H9 (cell line): ENCODE measurements around the gene PGA3. TPM values are rescaled to one million over a fixed set of nuclear protein-coding genes. Genes with fewer than 3 reads are reported as not detected.
"Not testable (repeated sequence)": the region's sequence is repeated elsewhere in the genome, so short reads cannot be mapped to it uniquely, and the experiment has no call there.

Source experiments
- DNase-seq: peaks from one replicate; pipeline ENCODE4 v3.0.0-alpha.2; 2017
- H2AFZ ChIP-seq: one replicate; pipeline ENCODE4 v1.6.1; 2013; ENCODE audit warnings: mild to moderate bottlenecking, low read length, control low read depth, moderate library complexity
- H2AK5ac ChIP-seq: 2 replicates; pipeline ENCODE4 v1.6.1; 2013; ENCODE audit warnings: low read length, control low read depth, mixed read lengths; ENCODE audit not compliant: insufficient read length
- H2BK120ac ChIP-seq: one replicate; pipeline ENCODE4 v1.6.1; 2013; ENCODE audit warnings: low read depth, mild to moderate bottlenecking, low read length, control low read depth, inconsistent platforms; ENCODE audit not compliant: poor library complexity, severe bottlenecking
- H2BK12ac ChIP-seq: 2 replicates; pipeline ENCODE4 v1.6.1; 2013; ENCODE audit warnings: low read length, control low read depth, mixed read lengths, low read depth; ENCODE audit not compliant: insufficient read length
- H2BK15ac ChIP-seq: 2 replicates; pipeline ENCODE4 v1.6.1; 2013; ENCODE audit warnings: low read depth, low read length, control low read depth
- H2BK20ac ChIP-seq: one replicate; pipeline ENCODE4 v1.6.1; 2013; ENCODE audit warnings: low read depth, mild to moderate bottlenecking, low read length, control low read depth, inconsistent platforms; ENCODE audit not compliant: poor library complexity, severe bottlenecking
- H2BK5ac ChIP-seq: 2 replicates; pipeline ENCODE4 v1.6.1; 2013; ENCODE audit warnings: low read length, control low read depth, mixed read lengths; ENCODE audit not compliant: insufficient read length
- H3K14ac ChIP-seq: 2 replicates; pipeline ENCODE4 v1.6.1; 2013; ENCODE audit warnings: low read length, control low read depth; ENCODE audit not compliant: insufficient read depth
- H3K18ac ChIP-seq: 2 replicates; pipeline ENCODE4 v1.6.1; 2013; ENCODE audit warnings: low read depth, mild to moderate bottlenecking, mixed read lengths, low read length, control low read depth; ENCODE audit not compliant: insufficient read length
- H3K23ac ChIP-seq: 2 replicates; pipeline ENCODE4 v1.6.1; 2013; ENCODE audit warnings: low read length, control low read depth, mixed read lengths, low read depth; ENCODE audit not compliant: insufficient read length
- H3K23me2 ChIP-seq: 2 replicates; pipeline ENCODE4 v1.6.1; 2013; ENCODE audit warnings: low read depth, mild to moderate bottlenecking, mixed read lengths, low read length, control low read depth; ENCODE audit not compliant: insufficient read length, poor library complexity, severe bottlenecking
- H3K27ac ChIP-seq: 2 replicates; pipeline ENCODE4 v1.5.1; 2013; ENCODE audit warnings: low read length, control low read depth, mixed read lengths, low read depth; ENCODE audit not compliant: insufficient read length
- H3K27me3 ChIP-seq: 2 replicates; pipeline ENCODE4 v1.6.1; 2013; ENCODE audit warnings: low read length, control low read depth, inconsistent platforms; ENCODE audit not compliant: insufficient read depth
- H3K4ac ChIP-seq: 2 replicates; pipeline ENCODE4 v1.6.1; 2013; ENCODE audit warnings: low read depth, mild to moderate bottlenecking, control low read depth, inconsistent platforms, low read length, moderate library complexity
- H3K4me1 ChIP-seq: 2 replicates; pipeline ENCODE4 v1.6.1; 2013; ENCODE audit warnings: low read length, control low read depth, inconsistent platforms; ENCODE audit not compliant: insufficient read depth
- H3K4me2 ChIP-seq: 2 replicates; pipeline ENCODE4 v1.6.1; 2013; ENCODE audit warnings: low read length, control low read depth, mixed read lengths; ENCODE audit not compliant: insufficient read length, insufficient read depth
- H3K56ac ChIP-seq: 2 replicates; pipeline ENCODE4 v1.6.1; 2013; ENCODE audit warnings: low read depth, mild to moderate bottlenecking, mixed read lengths, low read length, control low read depth; ENCODE audit not compliant: insufficient read length
- H3K79me1 ChIP-seq: 2 replicates; pipeline ENCODE4 v1.6.1; 2013; ENCODE audit warnings: low read depth, mild to moderate bottlenecking, moderate library complexity, low read length, control low read depth, inconsistent platforms; ENCODE audit not compliant: insufficient read depth, poor library complexity, severe bottlenecking
- H3K79me2 ChIP-seq: 2 replicates; pipeline ENCODE4 v1.6.1; 2013; ENCODE audit warnings: low read length, control low read depth, inconsistent platforms; ENCODE audit not compliant: insufficient read depth
- H3K9ac ChIP-seq: 2 replicates; pipeline ENCODE4 v1.6.1; 2013; ENCODE audit warnings: low read length, control low read depth, mixed read lengths; ENCODE audit not compliant: insufficient read length; ENCODE audit errors: extremely low read depth
- H3K9me3 ChIP-seq: one replicate; pipeline ENCODE4 v1.6.1; 2013; ENCODE audit warnings: low read depth, low read length, inconsistent platforms; ENCODE audit not compliant: control insufficient read depth
- H3T11ph ChIP-seq: one replicate; pipeline ENCODE4 v1.6.1; 2013; ENCODE audit warnings: mild to moderate bottlenecking, low read length, control low read depth, inconsistent platforms
- H4K20me1 ChIP-seq: one replicate; pipeline ENCODE4 v1.6.1; 2013; ENCODE audit not compliant: control insufficient read depth, insufficient read length, insufficient read depth
- H4K5ac ChIP-seq: 2 replicates; pipeline ENCODE4 v1.6.1; 2013; ENCODE audit warnings: low read depth, mild to moderate bottlenecking, mixed read lengths, low read length, control low read depth; ENCODE audit not compliant: insufficient read length
- H4K8ac ChIP-seq: replicated peaks from 2 replicates; pipeline ENCODE4 v1.6.1; 2013; ENCODE audit warnings: low read length, control low read depth, mixed read lengths, low read depth; ENCODE audit not compliant: insufficient read length
- H4K91ac ChIP-seq: 2 replicates; pipeline ENCODE4 v1.6.1; 2013; ENCODE audit warnings: low read depth, mild to moderate bottlenecking, moderate library complexity, mixed read lengths, low read length, control low read depth; ENCODE audit not compliant: insufficient read length
- H3K27ac Mint-ChIP-seq, 3 experiments: 2 replicates in 2 of 3; 3 replicates in 1 of 3; pipeline ENCODE4 v1.8.0; 2020 to 2021; ENCODE audit warnings: mixed read lengths in 3 of 3, mild to moderate bottlenecking in 1 of 3, moderate library complexity in 1 of 3
- H3K27me3 Mint-ChIP-seq: 2 replicates; pipeline ENCODE4 v1.8.0; 2021; ENCODE audit warnings: low read depth, mild to moderate bottlenecking, moderate library complexity, mixed read lengths
- H3K36me3 Mint-ChIP-seq, 3 experiments: 2 replicates in 2 of 3; 3 replicates in 1 of 3; pipeline ENCODE4 v1.8.0; 2020 to 2021; ENCODE audit warnings: low read depth in 3 of 3, mixed read lengths in 3 of 3; ENCODE audit not compliant: insufficient read depth in 1 of 3
- H3K4me1 Mint-ChIP-seq, 2 experiments: 2 replicates each; pipeline ENCODE4 v1.8.0; 2020; ENCODE audit warnings: mixed read lengths in 2 of 2
- H3K4me3 Mint-ChIP-seq, 2 experiments: 2 replicates in 1 of 2; 3 replicates in 1 of 2; pipeline ENCODE4 v1.8.0; 2020 to 2021; ENCODE audit warnings: mild to moderate bottlenecking in 2 of 2, mixed read lengths in 2 of 2, moderate library complexity in 1 of 2
- H3K9me3 Mint-ChIP-seq, 2 experiments: 2 replicates in 1 of 2; 3 replicates in 1 of 2; pipeline ENCODE4 v1.8.0; 2020; ENCODE audit warnings: mild to moderate bottlenecking in 2 of 2, mixed read lengths in 2 of 2, moderate library complexity in 1 of 2
- WGBS: extraction: QIAGEN DNeasy Blood & Tissue Kit; methylation state at CpG from one replicate; pipeline ENCODE4 v1.1.7; 2013; ENCODE audit warnings: missing lambda C conversion rate, low lambda C conversion rate, mixed read lengths; ENCODE audit not compliant: insufficient read length; ENCODE audit errors: extremely low coverage; 5-methylcytosine and 5-hydroxymethylcytosine counted together
- total RNA-seq: library from RNA; stranded (reverse); gene quantifications from 2 replicates; pipeline ENCODE4 v1.2.1, GENCODE V29; 2021

Gene PGA3
- total RNA-seq, 1 experiment from 2014 or later: not detected

GRCh38 chr11:61210629-61211028, 7.3 kb downstream of the PGA3 start:
- not testable (repeated sequence) for H3K4ac ChIP-seq, H3K79me2 ChIP-seq, H3K27ac Mint-ChIP-seq, H3K23me2 ChIP-seq, H2AFZ ChIP-seq, H3K27me3 Mint-ChIP-seq, H3K9me3 ChIP-seq, DNase-seq, H3K27me3 ChIP-seq, H3K4me1 ChIP-seq, H2AK5ac ChIP-seq, H2BK120ac ChIP-seq, H4K8ac ChIP-seq, H3K79me1 ChIP-seq, H2BK20ac ChIP-seq, H3K14ac ChIP-seq, H3K36me3 Mint-ChIP-seq, H3K9ac ChIP-seq, H4K20me1 ChIP-seq, H3K4me1 Mint-ChIP-seq, H2BK15ac ChIP-seq, H3K27ac ChIP-seq, H3K4me3 Mint-ChIP-seq, H3T11ph ChIP-seq, H2BK12ac ChIP-seq, H4K5ac ChIP-seq, H3K9me3 Mint-ChIP-seq, H4K91ac ChIP-seq, H2BK5ac ChIP-seq, H3K4me2 ChIP-seq, H3K23ac ChIP-seq, H3K18ac ChIP-seq, H3K56ac ChIP-seq
- no CpG with 5 or more reads among the region's 6 CpGs for WGBS

- H3K79me2 ChIP-seq, H2BK12ac ChIP-seq, H3K4me1 Mint-ChIP-seq, H3K9me3 ChIP-seq, H4K5ac ChIP-seq, H3K79me1 ChIP-seq, H2BK15ac ChIP-seq, H3K23me2 ChIP-seq, H4K20me1 ChIP-seq, H3K36me3 Mint-ChIP-seq, H3K14ac ChIP-seq, H3K27me3 Mint-ChIP-seq, H3T11ph ChIP-seq, H2AFZ ChIP-seq, H3K56ac ChIP-seq, H3K4me2 ChIP-seq, H2BK120ac ChIP-seq, H2BK20ac ChIP-seq, H4K8ac ChIP-seq, H3K4me3 Mint-ChIP-seq, H3K4me1 ChIP-seq, H4K91ac ChIP-seq, H3K27me3 ChIP-seq, H3K9ac ChIP-seq, H3K27ac ChIP-seq, DNase-seq, H3K4ac ChIP-seq, H3K18ac ChIP-seq, H2AK5ac ChIP-seq, H2BK5ac ChIP-seq, H3K23ac ChIP-seq, H3K9me3 Mint-ChIP-seq, H3K27ac Mint-ChIP-seq: not testable (repeated sequence)
- WGBS: no CpG with 5 or more reads among the region's 10 CpGs
These were observed 8.1 kb downstream of the PGA3 start for GRCh38 chr11:61211327-61211952.
